SK-N-SH treated with all-trans-retinoic acid at 6 μM for 48 hours (cell line): ENCODE results near the gene TTC21B.

Experiments used
- ATAC-seq: fragments of 200-7000 bp; cut with Tn5 transposase; 3 replicates; pipeline ENCODE4 v1.9.1; 2020; ENCODE audit warnings: mild to moderate bottlenecking, moderate library complexity
- BACH2 ChIP-seq: fragments of 250-450 bp; sonication (Bioruptor Pico); IDR thresholded peaks from 2 replicates; pipeline ENCODE4 v1.9.0; 2021; ENCODE audit warnings: mild to moderate bottlenecking, borderline replicate concordance
- CREB5 ChIP-seq: fragments of 250-450 bp; sonication (Bioruptor Pico); IDR thresholded peaks from 2 replicates; pipeline ENCODE4 v1.5.1; 2020; ENCODE audit warnings: low read depth, mild to moderate bottlenecking, moderate library complexity
- CSDC2 ChIP-seq: fragments of 250-450 bp; sonication (Bioruptor Pico); IDR thresholded peaks from 2 replicates; pipeline ENCODE4 v1.5.0; 2020; ENCODE audit warnings: mild to moderate bottlenecking, moderate library complexity
- CSRNP3 ChIP-seq: fragments of 250-450 bp; sonication (Bioruptor Pico); IDR thresholded peaks from 2 replicates; pipeline ENCODE4 v1.5.1; 2021; ENCODE audit warnings: mild to moderate bottlenecking, moderate library complexity
- PATZ1 ChIP-seq: fragments of 250-450 bp; sonication (Bioruptor Pico); IDR thresholded peaks from 2 replicates; pipeline ENCODE4 v1.8.0; 2020; ENCODE audit warnings: mild to moderate bottlenecking, moderate library complexity, borderline replicate concordance
- PPARA ChIP-seq: fragments of 250-450 bp; sonication (Bioruptor Pico); IDR thresholded peaks from 2 replicates; pipeline ENCODE4 v1.5.0; 2020; ENCODE audit warnings: mild to moderate bottlenecking, borderline replicate concordance
- RARB ChIP-seq: fragments of 250-450 bp; sonication (Bioruptor Pico); IDR thresholded peaks from 2 replicates; pipeline ENCODE4 v1.8.0; 2021; ENCODE audit warnings: mild to moderate bottlenecking, moderate library complexity
- SNAI2 ChIP-seq: fragments of 250-450 bp; sonication (Bioruptor Pico); IDR thresholded peaks from 2 replicates; pipeline ENCODE4 v1.5.0; 2020; ENCODE audit warnings: mild to moderate bottlenecking, moderate library complexity
- TCF4 ChIP-seq: fragments of 250-450 bp; sonication (Bioruptor Pico); IDR thresholded peaks from 2 replicates; pipeline ENCODE4 v1.8.0; 2021; ENCODE audit warnings: mild to moderate bottlenecking, moderate library complexity, borderline replicate concordance
- TOX ChIP-seq: fragments of 250-450 bp; sonication (Bioruptor Pico); IDR thresholded peaks from 2 replicates; pipeline ENCODE4 v1.8.0; 2021; ENCODE audit warnings: mild to moderate bottlenecking, moderate library complexity, borderline replicate concordance
- TSHZ2 ChIP-seq: fragments of 250-450 bp; sonication (Bioruptor Pico); IDR thresholded peaks from 2 replicates; pipeline ENCODE4 v1.5.0; 2020; ENCODE audit warnings: mild to moderate bottlenecking, moderate library complexity
- ZC3H10 ChIP-seq: fragments of 250-450 bp; sonication (Bioruptor Pico); IDR thresholded peaks from 2 replicates; pipeline ENCODE4 v1.5.1; 2021; ENCODE audit warnings: mild to moderate bottlenecking, moderate library complexity
- ZFP3 ChIP-seq: fragments of 250-450 bp; sonication (Bioruptor Pico); IDR thresholded peaks from 2 replicates; pipeline ENCODE4 v1.5.0; 2020; ENCODE audit warnings: mild to moderate bottlenecking, moderate library complexity
- ZFP30 ChIP-seq: fragments of 450-650 bp; formaldehyde crosslinking; IDR thresholded peaks from 2 replicates; pipeline ENCODE4 v1.5.0; 2022; ENCODE audit warnings: mild to moderate bottlenecking, moderate library complexity
- ZNF565 ChIP-seq: fragments of 450-650 bp; formaldehyde crosslinking; conservative IDR thresholded peaks from 2 replicates; pipeline ENCODE4 v1.5.0; 2020; ENCODE audit warnings: low read depth, mild to moderate bottlenecking, moderate library complexity
- ZNF70 ChIP-seq: fragments of 450-650 bp; formaldehyde crosslinking; IDR thresholded peaks from 2 replicates; pipeline ENCODE4 v1.5.0; 2020; ENCODE audit warnings: mild to moderate bottlenecking, moderate library complexity
- ZNF8 ChIP-seq: fragments of 450-650 bp; formaldehyde crosslinking; IDR thresholded peaks from 2 replicates; pipeline ENCODE4 v1.5.0; 2020; ENCODE audit warnings: mild to moderate bottlenecking, moderate library complexity

TTC21B gene

GRCh38 chr2:165893556-165893955 is 60.0 kb downstream of the TTC21B start:
- ATAC-seq, result no peak
- TF ChIP-seq BACH2 (CRISPR knock-in tag), result no peak
- no peak for TF ChIP-seq SNAI2
- no peak for TF ChIP-seq RARB (CRISPR knock-in tag)
- no peak for TF ChIP-seq ZC3H10 (CRISPR knock-in tag)
- TF ChIP-seq TSHZ2, result no peak
- no peak for TF ChIP-seq PATZ1 (CRISPR knock-in tag)
- TF ChIP-seq PPARA (CRISPR knock-in tag), result no peak

- TF ChIP-seq ZNF70 (CRISPR knock-in tag), result no peak
- TF ChIP-seq TSHZ2, result no peak
- TF ChIP-seq, all 23 proteins: peak for 0
- no peak for ATAC-seq
Observed at GRCh38 chr2:165892526-165892925, 61.0 kb downstream of the TTC21B start.

- TF ChIP-seq CSRNP3 (CRISPR knock-in tag) (no peak), CSDC2 (CRISPR knock-in tag) (no peak), CREB5 (CRISPR knock-in tag) (no peak), ZFP3 (CRISPR knock-in tag) (no peak), ZNF8 (CRISPR knock-in tag) (no peak), BACH2 (CRISPR knock-in tag) (no peak), ZNF565 (CRISPR knock-in tag) (no peak), PATZ1 (CRISPR knock-in tag) (no peak), ZC3H10 (CRISPR knock-in tag) (no peak), PPARA (CRISPR knock-in tag) (no peak), ZFP30 (CRISPR knock-in tag) (no peak), TCF4 (CRISPR knock-in tag) (no peak), ZNF70 (CRISPR knock-in tag) (no peak), RARB (CRISPR knock-in tag) (no peak), SNAI2 (no peak), TOX (CRISPR knock-in tag) (no peak), TSHZ2 (no peak)
- no peak for ATAC-seq
Observed at GRCh38 chr2:165891943-165892342, 61.6 kb downstream of the TTC21B start.
